Endothelial cell (in vitro differentiated cells): ENCODE data around the gene VEGFA. TPM values are rescaled to one million over a fixed set of nuclear protein-coding genes. Genes with fewer than 3 reads are reported as not detected.

ENCODE experiments used
- DNase-seq: peaks from one replicate; pipeline ENCODE4 v3.0.0; 2021; ENCODE audit warnings: low spot score
- H3K27ac Mint-ChIP-seq: one replicate; pipeline ENCODE4 v1.8.0; 2021; ENCODE audit warnings: mixed read lengths, inconsistent platforms; ENCODE audit not compliant: unreplicated experiment
- H3K27me3 Mint-ChIP-seq: one replicate; pipeline ENCODE4 v1.8.0; 2021; ENCODE audit warnings: mild to moderate bottlenecking, moderate library complexity, mixed read lengths, inconsistent platforms; ENCODE audit not compliant: unreplicated experiment
- H3K36me3 Mint-ChIP-seq: one replicate; pipeline ENCODE4 v1.8.0; 2021; ENCODE audit warnings: mild to moderate bottlenecking, low read depth, mixed read lengths, inconsistent platforms; ENCODE audit not compliant: unreplicated experiment
- H3K4me1 Mint-ChIP-seq: one replicate; pipeline ENCODE4 v1.8.0; 2021; ENCODE audit warnings: mild to moderate bottlenecking, mixed read lengths, inconsistent platforms; ENCODE audit not compliant: unreplicated experiment
- H3K4me3 Mint-ChIP-seq: one replicate; pipeline ENCODE4 v1.8.0; 2021; ENCODE audit warnings: mild to moderate bottlenecking, mixed read lengths, inconsistent platforms; ENCODE audit not compliant: unreplicated experiment
- H3K9me3 Mint-ChIP-seq: one replicate; pipeline ENCODE4 v1.8.0; 2021; ENCODE audit warnings: mixed read lengths, inconsistent platforms; ENCODE audit not compliant: unreplicated experiment
- total RNA-seq: library from RNA; stranded (reverse); fragmentation: NEBNext Ultra II Directional; extraction: Animal tissue kit (Norgen Biotek cat#: 25700); gene quantifications from one replicate; pipeline ENCODE4 v1.2.1, GENCODE V29; 2021; ENCODE audit not compliant: unreplicated experiment
- TF ChIP-seq, protein P1 (sequence below): fragments of 200-600 bp; sonication (generic); IDR thresholded peaks from one replicate; pipeline ENCODE4 v1.5.0; 2021; ENCODE audit warnings: antibody characterized with exemption; ENCODE audit not compliant: unreplicated experiment

VEGFA gene
- total RNA-seq, 1 donor from 2014 or later = 3.5 TPM

DNA sequence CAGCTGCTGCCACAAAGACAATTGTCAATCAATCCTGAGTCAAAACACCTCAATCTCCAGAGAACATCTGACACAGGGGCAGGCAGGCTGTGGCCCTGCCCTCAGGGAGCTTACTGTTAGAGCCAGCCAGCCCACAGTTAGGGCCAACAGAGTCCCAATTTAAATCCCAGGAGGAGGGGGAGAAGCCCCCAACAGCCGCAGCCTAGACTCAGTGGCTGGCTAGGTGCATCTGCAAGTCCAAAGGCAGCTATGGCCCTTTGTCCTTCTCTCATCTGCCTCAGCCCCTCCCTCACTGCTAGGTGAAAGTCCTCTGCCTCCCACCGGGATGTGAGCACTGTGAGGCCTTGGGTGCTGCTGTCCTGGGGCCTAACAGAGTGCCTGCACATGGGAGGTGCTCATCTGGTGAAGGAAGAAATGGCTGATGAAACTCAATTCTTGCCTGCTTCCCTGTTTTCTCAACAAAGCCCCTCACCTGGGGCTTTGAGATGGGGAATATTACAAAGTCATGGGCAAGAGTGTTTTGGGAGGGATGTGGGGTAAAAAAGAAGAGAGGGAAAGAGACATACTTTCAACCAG, 33.7 kb upstream of the VEGFA start:
- Mint-ChIP-seq H3K9me3 (no peaks in the 10 kb centered on the region), H3K4me1 (peaks cover 3% of the 10 kb centered on the region), H3K4me3 (no peak overlapping the region), H3K36me3 (peaks cover 3% of the 10 kb centered on the region), H3K27me3 (peaks cover 4% of the 10 kb centered on the region), H3K27ac (no peak overlapping the region)
- TF ChIP-seq, protein P1, sequence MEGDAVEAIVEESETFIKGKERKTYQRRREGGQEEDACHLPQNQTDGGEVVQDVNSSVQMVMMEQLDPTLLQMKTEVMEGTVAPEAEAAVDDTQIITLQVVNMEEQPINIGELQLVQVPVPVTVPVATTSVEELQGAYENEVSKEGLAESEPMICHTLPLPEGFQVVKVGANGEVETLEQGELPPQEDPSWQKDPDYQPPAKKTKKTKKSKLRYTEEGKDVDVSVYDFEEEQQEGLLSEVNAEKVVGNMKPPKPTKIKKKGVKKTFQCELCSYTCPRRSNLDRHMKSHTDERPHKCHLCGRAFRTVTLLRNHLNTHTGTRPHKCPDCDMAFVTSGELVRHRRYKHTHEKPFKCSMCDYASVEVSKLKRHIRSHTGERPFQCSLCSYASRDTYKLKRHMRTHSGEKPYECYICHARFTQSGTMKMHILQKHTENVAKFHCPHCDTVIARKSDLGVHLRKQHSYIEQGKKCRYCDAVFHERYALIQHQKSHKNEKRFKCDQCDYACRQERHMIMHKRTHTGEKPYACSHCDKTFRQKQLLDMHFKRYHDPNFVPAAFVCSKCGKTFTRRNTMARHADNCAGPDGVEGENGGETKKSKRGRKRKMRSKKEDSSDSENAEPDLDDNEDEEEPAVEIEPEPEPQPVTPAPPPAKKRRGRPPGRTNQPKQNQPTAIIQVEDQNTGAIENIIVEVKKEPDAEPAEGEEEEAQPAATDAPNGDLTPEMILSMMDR = no peak
- no peak for DNase-seq

DNA sequence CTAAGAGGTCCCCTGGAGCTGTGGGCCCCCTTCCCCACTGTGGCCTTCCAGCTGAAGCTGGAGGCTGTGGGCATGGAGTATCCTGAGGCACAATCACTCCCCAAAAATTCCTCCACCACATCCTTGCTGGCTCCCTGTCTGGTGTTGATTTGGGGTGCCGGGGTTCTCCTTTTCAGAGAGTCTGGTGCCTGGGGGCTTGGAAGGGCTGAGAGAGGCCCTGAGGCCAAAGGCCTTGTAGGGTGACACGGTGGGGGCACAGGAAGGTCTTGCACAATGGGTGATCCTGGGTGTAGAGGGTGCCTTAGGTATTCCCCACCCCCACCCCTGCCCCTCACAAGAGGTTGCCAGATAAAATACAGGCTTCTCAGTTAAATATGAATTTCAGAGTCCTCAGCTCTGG, 33.2 kb upstream of the VEGFA start:
- Mint-ChIP-seq H3K27ac (no peak overlapping the region), H3K36me3 (peaks cover 3% of the 10 kb centered on the region), H3K4me3 (no peak overlapping the region), H3K4me1 (peaks cover 3% of the 10 kb centered on the region), H3K27me3 (peaks cover 4% of the 10 kb centered on the region), H3K9me3 (no peaks in the 10 kb centered on the region)
- no peak for DNase-seq
- TF ChIP-seq, protein P1 = no peak

DNA sequence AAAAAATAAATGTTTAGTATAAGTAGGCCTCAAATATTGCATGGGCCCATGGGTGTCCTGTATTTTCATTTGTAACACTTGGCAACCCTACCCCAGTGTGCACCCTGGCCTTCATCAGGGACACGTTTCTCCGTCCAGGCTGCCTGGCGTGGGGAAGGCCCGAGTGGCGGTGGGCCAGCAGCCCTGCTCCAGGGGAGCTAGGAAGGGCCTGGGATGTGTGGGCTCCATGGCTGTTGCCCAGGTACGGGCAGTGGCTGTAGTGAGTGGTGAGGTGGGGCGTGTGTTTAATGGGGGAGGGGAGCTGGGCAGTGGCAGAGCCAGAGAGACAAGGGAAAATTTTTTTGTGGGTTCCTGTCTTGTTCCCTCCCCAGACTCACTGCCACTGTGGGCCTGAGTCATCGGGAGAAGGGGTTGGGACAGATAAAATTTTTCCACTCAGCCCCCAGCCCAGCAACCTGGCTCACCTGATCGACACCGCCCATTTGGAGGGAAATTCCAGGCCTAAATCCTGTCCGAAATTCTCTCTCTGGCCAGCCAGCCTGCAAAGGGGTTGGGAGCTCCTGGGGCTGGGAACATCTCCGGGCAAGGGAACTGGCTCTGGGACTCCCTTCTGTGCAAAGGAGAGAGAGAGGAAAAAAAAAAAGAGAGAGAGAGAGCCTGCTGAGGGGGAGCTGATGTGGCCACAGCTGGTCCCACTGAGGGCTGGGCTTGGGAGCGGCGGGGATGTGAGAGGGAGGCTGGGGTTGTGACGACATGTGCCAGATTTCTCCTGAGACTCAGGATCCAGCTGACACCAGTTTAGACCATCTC, 32.5 kb upstream of the VEGFA start:
- Mint-ChIP-seq H3K36me3 (peaks cover 3% of the 10 kb centered on the region), H3K27ac (no peak overlapping the region), H3K4me1 (peaks cover 3% of the 10 kb centered on the region), H3K27me3 (peaks cover 4% of the 10 kb centered on the region), H3K9me3 (no peaks in the 10 kb centered on the region), H3K4me3 (no peak overlapping the region)
- TF ChIP-seq, protein P1 = no peak
- no peak for DNase-seq

DNA sequence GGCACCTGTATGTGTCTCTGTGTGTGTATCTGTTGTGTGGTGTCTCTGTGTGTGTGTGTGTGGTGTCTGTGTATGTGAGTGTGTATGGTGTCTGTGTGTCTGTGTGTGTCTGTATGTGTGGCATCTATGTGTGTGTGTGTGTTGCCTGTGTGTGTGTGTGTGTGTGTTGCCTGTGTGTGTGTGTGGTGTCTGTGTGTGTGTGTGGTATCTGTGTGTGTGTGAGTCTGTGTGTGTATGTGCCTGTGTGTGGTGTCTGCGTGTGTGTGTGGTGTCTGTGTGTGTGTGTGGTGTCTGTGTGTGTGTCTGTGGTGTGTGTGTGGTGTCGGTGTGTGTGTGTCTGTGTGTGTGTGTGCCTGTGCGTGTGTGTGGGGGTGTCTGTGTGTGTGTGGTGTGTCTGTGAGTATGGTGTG, 31.7 kb upstream of the VEGFA start:
- DNase-seq = no peak
- no peak overlapping the region for H3K27ac Mint-ChIP-seq
- peaks cover 3% of the 10 kb centered on the region for H3K4me1 Mint-ChIP-seq

More for the DNA sequence above, 31.7 kb upstream of the VEGFA start:
- Mint-ChIP-seq H3K4me3 (no peak overlapping the region), H3K27me3 (peaks cover 4% of the 10 kb centered on the region), H3K36me3 (peaks cover 3% of the 10 kb centered on the region), H3K9me3 (no peaks in the 10 kb centered on the region)
- TF ChIP-seq, protein P1 = no peak
